GM18868 (cell line): ENCODE data around the gene MNX1.

ENCODE experiments used
- ATAC-seq: cut with Tn5 transposase; IDR thresholded peaks from one replicate; pipeline ENCODE4 v1.9.1; 2021; ENCODE audit warnings: mild to moderate bottlenecking, moderate library complexity; ENCODE audit not compliant: unreplicated experiment

MNX1 gene

DNA sequence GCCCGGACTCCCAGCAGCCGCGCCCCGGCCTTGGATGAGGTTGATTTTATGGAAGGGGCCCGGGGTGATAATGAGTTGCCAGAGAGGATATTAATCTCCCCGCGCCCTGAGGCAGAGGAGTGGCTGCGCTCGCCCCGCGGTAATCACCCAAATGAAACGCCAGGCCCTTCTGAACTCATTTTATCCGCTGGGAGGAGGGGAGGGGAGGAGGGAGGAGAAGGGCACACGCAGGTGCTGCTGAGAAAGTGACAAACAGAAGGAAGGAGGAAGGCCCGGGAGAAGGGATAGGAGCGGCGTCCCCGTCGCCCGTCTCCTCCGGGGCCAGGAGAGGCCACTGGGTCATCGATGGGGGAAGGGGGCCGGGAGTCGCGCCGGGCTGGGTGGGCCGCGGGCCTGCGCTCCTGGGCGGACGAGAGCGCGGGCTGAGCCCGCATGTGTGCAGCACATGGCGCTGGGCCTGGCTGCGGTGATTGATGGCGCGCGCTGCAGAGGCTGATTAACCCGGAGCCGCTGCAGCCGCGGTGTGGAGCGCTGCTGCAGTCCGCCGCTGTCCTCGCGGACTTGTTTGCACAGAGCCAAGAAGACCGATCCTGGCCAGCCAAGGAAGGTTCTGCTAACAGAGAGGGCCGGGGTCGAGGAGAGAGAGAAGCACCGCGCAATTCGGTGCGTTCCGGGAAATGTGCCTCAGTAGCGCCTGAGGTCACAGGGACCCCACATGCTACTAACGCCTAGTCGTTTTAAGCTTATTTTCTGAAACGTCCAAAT, 6.5 kb downstream of the MNX1 start:
- no peak for ATAC-seq

DNA sequence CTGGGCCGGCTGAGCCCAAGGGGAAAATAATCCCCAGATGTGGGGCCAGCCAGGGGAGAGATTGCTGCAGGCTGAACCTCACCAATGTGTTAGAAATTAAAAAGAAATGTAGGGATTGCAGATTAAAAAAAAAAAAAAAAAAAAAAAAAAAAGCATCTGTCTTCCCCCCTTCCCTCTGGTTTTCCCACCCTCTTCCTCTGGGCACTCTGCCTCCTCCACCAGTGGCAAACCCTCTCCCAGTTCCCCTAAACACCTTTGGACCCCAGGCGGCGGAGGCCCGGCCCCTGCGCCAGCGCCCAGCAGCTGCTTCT, 7.1 kb downstream of the MNX1 start:
- no peak for ATAC-seq

DNA sequence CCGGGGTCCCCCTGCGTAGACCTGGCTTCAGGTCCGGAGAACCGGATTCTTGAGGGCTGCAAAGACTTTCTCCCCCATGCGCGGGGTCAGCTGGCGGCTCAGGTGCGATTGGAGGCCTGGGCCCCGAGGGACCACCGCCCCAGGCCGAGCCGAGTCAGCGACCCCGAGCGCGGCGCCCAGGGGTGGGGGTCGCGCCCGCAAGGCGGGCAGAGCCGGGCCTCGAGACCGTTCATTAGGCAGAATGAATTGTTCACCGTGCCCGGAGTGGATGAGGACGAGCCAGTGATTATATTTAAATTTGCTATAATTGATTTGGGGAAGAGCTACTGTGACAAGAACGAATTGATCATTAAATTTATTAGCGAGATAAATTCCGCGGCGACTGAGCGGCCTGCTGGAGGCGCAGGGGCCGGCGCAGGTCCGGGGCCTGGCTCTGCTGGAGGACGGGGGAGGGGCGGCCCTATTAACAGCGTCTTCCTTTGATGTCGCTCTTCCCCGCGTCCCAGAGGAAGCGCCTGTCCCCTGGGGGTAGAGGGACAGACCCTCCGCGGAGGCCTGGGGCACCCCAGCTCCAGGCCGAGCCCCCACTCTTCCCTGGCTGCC, 7.5 kb downstream of the MNX1 start:
- no peak for ATAC-seq

DNA sequence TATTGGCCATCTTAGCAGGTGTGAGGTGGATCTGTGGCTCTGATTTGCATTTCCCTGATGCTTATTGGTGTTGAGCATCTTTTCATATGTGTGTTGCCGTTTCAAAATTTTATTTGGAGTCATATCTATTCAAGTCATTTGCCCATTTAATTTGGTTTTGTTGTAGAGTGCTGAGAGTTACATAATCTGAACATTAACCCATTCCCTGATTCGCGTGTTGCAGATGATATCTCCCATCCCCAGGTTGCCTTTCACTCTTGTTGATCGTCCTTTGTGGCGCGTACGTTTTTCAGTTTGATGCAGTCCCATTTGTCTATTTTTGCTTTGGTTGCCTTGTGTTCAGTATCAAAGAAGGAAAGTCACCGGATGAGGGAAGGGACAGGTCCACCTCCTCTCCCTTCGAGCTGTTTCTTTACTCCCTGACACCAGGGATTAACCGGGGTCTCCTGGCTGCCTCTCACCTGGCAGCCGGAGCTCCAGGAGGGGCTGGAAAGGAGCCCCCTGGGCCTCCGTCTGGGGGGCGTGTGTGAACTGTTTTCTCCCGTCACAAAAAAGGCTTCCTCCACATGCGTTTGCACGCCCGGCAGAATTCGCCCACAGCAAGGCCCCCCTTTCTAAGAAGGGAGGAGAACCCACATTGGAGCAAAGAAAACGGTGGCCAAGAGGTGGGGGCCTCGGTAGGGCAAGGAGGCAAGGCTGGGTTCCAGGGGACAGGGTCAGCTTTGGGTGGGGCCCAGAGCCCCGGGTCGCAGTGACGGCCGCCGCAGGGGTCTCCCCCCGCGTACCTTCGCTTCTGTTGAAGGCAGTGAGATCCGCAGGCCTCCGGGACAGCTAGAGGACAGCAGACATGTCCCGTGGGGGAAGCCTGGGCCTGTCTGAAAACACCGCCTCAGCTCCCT, 8.3 kb downstream of the MNX1 start:
- ATAC-seq: no peak

DNA sequence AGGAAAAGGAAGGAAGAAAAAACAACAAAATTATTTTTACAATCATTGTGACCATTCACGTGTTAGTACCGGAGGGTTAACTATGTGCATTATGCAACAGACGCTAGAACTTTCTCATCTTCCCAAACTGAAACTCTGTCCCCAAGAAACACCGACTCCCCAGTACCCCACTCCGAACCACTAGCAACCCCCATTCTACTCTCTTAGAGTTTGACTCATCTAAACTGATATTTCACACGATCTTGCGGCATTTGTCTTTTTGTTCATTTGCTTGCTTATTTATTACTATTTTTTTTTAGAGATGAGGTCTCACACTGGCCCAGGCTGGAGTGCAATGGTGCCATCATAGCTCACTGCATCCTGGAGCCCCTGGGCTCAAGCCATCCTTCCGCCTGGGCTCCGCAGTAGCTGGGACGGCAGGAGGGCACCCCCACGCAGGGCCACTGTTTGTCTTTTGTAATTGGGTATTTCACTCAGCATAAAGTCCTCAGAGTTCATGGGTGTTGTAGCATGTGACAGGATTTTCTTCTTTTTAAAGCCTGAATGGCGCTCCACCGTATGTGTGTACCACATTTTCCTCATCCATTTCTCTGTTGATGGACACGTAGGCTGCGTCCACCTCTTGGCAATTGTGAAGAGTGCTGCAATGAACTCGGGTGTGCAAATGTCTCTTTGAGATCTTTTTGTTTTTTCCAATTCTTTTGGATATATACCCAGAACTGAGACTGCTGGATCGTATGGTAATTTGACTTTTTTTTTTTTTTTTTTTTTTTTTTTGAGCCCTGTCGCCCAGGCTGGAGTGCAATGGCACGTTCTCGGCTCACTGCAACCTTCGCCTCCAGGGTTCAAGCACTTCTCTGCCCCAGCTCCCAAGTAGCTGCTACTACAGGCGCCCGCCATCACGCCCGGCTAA, 9.5 kb downstream of the MNX1 start:
- no peak for ATAC-seq

DNA sequence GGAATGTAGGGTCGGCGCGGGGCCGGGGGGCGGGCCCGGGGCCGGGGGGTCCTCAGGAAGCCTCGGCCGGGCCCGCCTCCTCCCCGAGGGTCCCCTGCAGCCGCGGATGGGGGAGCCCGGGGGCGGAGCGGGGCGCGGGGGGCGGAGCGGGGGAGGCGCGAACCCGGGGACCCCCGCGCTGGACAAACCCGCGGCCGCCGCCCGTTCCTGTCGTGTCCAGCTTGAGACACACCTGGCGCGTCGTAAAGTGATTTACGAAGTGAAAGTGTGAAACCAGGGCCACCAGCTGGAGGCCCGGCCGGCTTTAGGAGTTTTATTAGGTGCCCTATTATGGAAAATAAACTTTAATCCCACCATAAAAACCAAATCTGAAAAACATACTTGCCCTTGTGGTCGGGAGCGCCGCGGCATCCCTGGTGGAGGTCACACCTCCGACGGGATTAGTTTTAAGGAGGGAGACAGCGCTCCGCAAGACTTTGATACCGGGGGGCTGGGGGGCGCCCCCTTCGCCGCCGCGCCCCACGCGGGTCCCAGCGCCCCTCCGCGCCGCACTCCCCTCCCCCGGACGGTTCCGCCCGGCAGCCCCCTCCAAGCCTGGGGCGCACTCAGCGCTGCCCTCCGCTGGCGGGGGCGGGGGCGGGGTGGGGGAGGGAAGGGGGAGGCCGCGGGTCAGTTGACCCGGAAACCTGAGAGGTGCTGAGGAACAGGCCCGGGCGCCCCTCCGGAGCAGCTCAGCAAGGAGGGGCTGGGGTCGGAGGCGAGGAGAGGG, 10.3 kb downstream of the MNX1 start:
- ATAC-seq: no peak

DNA sequence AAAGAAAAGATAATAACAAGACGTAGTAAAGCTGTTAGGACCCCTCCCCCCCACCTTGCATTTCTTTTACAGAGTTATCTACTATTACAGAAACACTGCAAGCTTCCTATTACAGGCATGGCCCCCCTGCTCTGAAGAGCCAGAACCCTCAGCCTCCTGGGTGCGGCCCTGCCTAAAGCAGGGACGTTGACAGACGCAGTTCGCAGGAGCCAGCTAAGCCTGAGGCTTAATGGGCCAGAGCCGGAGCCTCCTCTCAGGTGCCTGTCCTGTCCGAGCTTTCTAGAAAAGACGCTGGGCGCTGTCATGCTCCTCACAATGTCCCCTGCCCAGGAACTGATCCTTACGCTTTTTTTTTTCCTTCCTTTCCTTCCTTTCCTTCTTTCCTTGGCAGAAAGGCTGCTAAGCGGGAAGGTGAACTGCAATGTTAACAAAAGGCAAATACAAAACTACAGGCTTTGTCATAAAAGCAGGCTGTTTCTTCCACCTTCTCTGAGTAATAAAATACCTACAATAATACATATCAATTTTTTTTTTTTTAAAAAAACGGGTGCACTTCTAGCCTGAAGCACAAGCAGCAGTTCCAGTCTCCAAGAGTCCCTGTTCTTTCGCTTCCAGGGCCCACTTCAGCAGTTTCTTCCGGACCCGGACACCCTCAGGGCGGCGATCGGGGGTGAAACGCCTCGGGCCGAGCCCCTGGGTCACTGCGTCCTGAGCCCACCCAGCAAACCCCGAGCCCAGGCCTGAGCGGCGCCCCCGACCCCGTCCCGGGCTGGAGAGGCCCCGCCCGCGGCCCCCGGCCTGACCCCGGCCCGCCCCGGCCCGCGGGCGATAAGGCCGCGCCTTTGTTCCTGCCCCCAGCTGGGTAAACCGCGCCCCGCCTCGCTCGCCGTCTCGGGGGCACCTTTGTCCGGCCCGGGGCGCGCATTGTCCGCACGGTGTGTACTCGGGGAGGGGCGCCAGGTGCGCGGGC, 11.2 kb downstream of the MNX1 start:
- ATAC-seq: no peak

DNA sequence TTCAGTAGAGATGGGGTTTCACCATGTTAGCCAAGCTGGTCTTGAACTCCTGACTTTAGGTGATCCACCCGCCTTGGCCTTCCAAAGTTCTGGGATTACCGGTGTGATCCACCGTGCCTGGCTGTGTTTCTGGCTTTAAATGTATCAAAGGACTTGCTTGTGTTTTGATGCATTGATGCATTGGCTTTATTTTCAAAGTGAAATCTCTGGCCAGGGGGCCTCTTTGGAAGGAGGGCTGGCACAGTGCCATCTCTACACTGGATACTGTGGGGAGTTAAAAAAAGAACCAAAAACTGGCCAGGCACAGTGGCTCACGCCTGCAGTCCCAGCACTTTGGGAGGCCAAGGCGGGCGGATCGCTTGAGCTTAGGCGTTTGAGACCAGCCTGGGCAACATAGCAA, 16.0 kb downstream of the MNX1 start:
- ATAC-seq: no peak

DNA sequence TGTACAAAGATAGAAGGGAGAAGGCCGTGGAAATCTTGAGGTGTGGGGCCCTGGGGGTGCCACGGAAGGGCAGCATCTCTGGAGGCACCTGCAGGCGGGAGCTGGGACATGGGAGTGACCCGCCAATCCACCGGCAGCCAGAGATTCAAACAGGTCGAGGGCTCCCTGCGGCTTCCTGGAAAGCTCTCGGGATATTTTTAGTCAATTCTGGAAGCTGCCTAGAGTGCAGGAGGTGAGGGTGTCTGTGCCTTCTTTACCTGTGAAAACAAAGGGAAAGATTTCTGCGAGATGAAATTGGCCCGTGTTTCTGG, 16.6 kb downstream of the MNX1 start:
- ATAC-seq: no peak

DNA sequence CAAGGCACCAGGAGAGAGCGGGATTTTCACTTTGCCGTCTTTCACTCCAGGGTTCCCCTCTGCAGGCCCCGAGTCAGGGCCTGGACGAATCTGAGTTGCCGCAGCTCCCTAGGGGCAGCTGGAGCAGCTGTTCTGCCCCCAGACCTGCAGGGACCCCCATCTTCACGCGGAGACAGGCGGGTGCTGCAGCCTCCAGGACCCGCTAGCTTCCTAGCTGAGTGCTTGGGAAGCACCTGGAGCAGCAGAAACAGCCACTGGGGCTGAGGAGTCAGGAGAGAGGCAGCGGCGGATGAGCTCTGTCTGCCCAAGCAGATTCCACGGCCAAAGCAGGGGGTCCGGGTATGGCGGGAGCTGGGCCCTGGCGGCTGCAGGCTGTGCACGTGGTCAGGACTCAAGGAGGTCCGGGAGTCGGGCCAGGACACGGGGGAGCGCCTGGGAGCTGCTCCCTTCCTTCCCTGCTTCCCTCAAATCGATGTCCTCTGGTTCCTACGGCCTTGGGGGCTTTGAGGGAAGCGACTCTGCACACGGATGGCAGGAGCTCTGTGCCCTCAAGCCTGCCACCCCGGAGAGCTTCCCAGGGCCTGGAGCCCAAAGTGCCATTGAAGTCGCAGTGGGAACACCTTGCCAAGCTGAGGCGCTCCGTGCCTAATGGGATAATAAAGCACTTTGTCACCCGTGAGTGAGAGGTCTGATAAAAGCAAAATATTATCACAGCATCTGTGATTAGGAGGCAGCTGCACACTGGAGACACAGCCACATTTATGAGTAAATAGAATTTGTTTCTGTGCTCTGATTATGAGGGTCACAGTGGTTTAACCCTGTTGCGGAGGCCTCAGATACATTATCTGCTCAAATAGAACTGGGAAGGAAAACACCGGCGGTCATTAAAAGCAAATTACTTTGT, 17.2 kb downstream of the MNX1 start:
- no peak for ATAC-seq

DNA sequence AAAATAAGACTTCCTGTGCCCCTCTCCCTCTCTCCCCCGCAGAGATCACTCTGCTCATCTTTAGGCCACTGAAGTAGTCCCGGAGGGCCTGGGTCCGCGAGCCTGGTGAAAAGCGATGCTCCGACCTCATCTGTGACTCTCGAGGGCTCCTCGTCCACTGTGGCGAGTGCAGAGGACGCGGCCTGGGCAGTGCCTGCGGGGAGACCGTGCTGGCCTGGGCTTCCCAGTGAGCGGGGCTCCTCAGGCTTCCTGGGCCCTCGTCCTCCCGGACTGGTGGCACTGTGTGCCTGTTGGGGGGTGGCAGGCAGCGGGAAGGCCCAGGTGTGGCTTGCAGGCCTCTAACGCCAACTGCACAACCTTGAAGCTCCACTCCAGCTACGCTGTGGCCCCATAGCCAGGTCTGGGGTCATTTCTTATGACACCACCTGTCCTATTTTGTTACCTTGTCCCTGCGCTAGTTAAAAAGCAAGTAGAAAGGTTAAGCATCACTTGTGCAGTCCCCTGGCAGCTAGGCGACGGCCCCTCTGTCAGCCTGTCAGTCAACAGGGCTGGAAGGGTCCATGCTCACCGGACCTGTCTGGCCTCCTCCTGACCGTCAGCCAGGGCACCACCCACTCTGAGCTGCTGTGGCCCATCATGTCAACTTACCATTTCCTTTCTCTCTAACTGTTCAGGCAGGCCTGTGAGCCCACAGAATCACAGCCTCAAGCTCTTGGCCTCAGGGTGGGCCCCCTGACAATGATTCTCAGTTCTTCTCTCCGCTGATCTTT, 20.5 kb downstream of the MNX1 start:
- ATAC-seq: no peak

DNA sequence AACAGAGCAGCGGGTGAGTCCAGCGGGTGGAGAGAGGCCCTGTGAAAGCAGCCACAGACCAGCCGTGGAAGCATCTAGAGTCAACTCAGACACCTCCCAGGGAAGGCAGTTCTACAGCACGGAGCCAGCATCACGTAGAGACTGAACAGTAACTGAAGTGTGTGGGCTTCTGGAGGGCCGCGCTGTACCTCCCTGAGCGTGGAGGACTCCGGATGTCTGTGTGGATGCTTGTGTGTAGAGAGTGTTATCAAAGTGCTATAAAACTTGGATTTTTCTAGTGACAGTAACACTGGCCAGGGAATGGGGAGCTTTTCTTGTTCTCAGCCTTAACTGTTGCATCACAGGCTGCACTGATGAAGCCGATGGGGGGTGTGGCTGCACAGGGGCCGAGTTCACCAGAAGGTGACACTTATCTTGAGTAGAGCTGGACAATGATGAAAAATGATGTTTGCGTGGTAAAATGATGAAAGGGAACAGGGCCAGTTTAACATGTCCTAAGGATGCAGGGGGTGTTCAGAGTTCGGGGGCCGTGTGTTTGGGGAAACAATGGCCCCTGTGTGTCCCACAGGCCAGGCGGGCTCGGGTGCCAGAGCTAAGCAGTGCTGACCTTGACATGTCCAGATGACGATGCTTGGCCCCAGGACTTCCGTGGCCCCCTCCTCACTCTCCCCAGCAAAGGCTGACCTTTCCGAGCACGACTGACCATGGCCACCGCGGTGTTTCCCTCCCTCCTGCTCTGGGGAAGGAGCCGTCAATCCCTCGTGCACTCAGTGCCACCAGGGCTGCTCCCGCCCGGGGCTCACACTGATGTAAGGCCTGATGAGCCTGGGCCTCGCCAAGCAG, 21.9 kb downstream of the MNX1 start:
- no peak for ATAC-seq

DNA sequence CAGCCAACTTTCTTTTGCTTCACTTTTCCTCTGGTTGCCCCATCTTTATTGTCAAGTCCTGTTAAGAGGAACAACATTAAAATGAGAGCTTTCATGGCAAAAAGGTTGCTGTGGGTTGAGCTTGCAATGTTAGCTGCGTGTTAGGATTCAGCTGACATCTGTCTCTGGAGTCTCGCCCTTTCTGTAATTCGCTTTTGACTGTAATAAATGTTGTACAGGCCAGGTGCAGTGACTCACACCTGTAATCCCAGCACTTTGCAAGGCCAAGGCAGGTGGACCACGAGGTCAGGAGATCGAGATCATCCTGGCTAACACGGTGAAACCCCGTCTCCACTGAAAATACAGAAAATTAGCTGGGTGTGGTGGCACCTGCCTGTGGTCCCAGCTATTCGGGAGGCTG, 24.1 kb downstream of the MNX1 start:
- no peak for ATAC-seq

DNA sequence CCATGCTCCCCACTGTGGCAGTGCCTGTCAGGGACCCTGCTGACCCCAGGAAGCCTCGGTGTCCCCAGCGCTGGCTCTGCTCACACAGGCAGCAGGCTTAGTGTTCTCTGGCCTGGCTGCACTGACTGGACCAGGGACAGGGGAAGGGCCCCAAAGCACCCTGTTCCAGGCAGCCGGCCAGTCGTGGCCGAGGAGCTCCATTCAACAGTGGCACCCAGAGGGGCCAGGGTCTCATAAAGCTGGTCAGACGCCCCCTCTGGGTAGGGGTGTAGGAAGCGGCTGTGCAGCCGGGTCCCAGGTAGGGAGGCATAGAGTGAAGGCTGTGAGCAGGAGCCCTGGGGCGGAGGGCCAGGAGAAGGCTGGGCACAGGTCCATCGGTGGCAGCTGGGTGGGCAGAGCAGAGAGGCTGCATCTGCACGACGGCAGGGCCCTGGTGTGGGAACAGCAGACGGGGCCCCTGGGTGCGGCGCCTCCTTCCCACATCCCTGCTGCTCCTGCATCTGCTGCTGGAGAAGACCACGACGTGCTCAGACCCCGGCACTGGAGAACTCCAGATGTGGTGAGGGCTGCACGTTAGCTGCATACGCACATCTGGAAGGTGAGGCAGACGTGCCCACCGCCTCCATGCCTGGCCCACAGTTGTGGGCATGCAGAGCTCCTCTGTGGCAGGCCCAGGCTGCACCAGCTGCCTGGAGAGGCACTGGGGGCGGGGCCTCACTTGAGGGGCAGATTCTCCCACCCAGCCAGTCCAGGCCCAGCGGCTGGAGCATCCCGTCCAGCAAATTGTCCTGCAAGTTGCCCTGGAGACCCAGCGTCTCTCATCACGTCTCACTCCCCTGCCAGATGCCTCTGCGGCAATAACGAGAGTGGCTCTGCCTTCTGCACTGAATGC, 25.1 kb downstream of the MNX1 start:
- no peak for ATAC-seq

DNA sequence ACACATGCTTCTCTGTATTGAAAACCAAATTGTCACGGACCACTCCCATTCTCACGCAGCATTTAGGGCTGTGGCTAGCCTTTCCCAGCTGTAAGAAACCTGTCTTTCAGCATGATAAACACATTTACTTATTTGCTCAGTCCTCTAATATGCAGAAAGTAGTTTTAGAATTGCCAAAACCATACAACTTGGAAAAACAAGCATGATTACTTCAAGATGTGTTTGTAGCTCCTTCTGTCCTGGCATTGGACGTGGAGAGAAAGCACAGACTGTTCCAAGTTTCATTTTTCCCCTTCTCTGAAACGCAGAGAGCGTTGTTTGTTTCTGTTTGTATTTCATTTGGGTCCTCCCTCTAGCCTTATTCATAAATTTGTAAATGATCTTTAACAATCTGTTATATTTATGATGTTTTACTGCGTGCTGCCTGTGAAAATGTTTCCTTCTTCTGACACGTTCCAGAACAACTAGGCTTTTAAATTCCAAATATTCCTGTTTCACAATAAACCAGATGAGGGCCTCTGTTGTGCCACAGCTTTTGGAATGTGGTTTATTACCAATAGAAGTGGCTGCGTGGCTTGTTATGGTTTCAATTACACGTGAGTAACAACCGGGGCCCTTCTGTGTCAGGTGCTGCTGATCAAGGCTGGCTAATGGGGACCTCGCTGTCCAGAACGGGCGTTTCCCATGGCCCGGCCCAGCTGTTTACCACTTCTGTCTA, 26.1 kb downstream of the MNX1 start:
- ATAC-seq: no peak
